HG03095 (cell line): ENCODE data around the gene TCF12.
"Not testable (repeated sequence)": the region's sequence is repeated elsewhere in the genome, so short reads cannot be mapped to it uniquely, and the experiment has no call there.

Experiments used
- ATAC-seq: cut with Tn5 transposase; IDR thresholded peaks from one replicate; pipeline ENCODE4 v1.9.1; 2021; ENCODE audit warnings: moderate library complexity; ENCODE audit not compliant: unreplicated experiment

Gene TCF12

DNA sequence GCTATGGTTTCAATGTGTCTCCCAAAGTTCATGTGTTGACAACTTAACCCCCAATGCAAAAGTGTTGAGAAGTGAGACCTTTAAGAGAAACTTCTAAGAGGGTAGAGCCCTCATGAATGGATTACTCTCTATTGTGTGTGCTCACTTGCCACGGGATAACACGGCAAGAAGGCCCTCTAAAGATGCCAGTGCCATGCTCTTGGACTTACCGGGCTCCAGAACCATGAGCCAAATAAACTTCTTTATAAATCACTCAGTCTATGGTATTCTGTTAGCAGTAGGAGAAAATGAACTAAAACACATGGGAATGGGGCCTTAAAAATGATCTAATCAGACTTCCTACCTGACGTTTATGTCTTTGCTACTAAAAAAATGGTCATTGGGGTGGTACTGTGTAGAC is 2.6 kb upstream of the TCF12 start:
- ATAC-seq: no peak

GRCh38 chr15:56916825-56917477 is 1.5 kb upstream of the TCF12 start:
- ATAC-seq: no peak

DNA sequence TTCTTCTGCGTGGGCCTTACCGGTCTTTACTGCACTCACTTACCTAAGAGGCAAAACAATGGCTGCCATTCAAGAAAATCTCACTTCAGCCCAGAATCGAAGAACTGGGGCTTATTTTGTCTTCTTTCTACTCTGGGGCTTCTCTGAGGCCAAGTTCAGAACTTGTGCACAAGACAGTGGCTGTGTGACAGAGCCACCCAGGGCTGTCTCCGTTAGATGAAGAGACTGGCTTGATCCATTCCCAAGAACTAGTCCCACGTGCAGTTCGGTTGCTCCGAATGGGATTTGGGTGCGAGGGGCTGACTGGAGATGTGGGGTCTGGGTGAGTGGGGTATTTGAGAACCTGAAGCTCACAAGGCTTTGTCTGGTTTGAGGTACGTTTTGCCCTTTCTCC is 795 bp upstream of the TCF12 start:
- no peak for ATAC-seq

GRCh38 chr15:56919031-56919608 is 676 bp downstream of the TCF12 start:
- peak; percentile 33 for ATAC-seq

DNA sequence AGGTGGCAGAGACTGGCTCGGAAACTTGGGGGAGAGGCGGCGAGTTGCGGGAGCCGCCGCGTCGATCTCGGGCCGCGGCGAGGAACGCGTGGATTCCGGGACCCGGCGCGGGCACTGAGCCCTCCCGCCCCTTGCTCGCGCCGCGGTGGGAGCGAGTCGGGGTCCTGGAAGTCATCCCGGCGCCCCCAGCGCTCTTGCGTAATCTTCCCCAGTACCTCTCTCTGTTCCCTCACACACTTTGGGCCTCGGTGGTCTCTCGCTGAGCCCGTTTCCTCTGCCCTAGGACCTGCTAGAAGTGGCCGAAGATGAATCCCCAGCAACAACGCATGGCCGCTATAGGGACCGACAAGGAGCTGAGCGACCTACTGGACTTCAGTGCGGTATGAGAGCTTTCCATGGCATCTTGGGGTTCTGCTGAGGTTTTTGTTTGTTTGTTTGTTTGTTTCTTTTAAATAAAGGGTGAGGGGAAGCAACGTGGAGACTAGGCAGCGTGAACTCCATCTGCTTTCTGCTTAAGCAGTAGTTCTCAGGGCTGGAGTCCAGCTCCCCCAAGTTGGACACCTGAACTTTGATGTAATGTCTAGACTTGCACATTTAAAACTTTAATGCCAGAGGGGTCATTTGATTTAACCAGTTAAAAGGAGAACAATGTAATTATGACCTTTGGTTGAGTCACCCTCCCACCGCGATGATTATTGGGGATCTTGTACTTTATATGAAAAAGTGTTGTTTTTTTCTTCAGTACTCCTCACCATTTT is 1.3 kb downstream of the TCF12 start:
- ATAC-seq: peak; percentile 29

- ATAC-seq: no peak
Observed at GRCh38 chr15:56920367-56920627, 1.9 kb downstream of the TCF12 start.

DNA sequence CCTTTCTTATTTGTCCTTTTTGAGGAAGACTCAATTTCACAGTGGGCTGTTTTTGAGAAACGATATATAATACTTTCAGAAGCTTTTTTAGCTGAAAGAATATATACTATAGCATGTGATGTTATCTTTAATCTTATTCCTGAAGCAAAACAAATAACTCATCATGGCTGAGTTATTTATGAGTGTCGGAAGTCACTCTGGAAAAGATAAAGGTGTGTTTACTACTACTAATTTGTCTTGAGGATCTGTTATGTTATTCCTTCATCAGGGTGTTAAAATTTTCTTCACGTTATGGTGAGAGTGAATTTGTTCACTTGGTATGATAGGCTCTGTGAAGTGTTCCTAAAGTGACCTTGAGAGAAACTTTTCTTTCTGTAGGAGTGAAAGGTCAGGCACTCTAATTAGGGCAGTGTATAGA is 4.7 kb downstream of the TCF12 start:
- ATAC-seq: no peak

- ATAC-seq: no peak
Observed at GRCh38 chr15:56927816-56928215, 9.4 kb downstream of the TCF12 start.

GRCh38 chr15:56929399-56929798 is 11.0 kb downstream of the TCF12 start:
- no peak for ATAC-seq

GRCh38 chr15:56929933-56930332 is 11.5 kb downstream of the TCF12 start:
- no peak for ATAC-seq

GRCh38 chr15:56930669-56931313 is 12.3 kb downstream of the TCF12 start:
- no peak for ATAC-seq

GRCh38 chr15:56931639-56932508 is 13.4 kb downstream of the TCF12 start:
- no peak for ATAC-seq

DNA sequence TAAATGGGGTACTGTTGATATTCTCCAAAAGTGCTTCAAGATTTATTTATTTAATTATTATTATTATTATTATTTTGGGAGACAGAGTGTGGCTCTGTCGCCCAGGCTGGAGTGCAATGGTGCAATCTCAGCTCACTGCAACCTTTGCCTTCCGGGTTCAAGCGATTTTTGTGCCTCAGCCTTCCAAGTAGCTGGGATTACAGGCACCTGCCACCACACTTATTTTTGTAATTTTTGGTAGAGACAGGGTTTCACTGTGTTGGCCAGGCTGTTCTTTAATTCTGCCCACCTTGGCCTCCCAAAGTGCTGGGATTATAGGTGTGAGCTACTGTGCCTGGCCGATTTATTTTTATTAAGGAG is 14.0 kb downstream of the TCF12 start:
- ATAC-seq: not testable (repeated sequence)

- ATAC-seq: no peak
Observed at GRCh38 chr15:56933410-56933809, 15.0 kb downstream of the TCF12 start.

DNA sequence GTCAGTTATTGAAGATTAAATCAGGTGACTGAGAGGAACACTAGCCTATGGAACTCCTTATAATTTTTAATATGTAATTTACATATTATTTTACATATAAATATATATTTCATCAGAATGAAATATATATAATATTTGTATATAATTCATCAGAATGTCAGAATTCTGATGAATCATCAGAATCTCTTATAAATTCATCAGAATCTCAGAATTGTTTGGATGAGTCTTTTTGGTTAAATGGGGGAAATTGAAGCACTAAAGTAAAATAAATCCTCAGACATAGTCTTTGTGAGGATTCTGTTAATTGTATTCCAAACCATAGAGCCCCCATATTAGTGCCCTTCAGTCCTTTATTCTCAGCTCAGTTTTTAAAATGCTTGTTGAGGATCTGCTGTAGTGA is 15.4 kb downstream of the TCF12 start:
- no peak for ATAC-seq

- ATAC-seq: no peak
Observed at GRCh38 chr15:56934269-56934668, 15.8 kb downstream of the TCF12 start.

DNA sequence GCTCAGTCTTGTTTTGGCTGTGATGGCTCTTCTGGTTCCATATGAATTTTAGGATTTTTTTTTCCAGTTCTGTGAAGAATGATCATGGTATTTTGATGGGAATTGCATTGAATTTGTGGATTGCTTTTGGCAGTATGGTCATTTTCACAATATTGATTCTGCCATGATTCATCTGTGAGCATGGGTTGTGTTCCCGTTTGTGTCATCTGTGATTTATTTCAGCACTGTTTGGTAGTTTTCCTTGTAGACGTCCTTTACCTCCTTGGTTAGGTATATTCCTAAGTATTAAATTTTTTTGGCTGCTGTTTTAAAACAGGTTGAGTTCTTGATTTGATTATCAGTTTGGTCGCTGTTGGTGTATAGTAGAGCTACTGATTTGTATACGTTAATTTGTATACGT is 18.5 kb downstream of the TCF12 start:
- no peak for ATAC-seq

DNA sequence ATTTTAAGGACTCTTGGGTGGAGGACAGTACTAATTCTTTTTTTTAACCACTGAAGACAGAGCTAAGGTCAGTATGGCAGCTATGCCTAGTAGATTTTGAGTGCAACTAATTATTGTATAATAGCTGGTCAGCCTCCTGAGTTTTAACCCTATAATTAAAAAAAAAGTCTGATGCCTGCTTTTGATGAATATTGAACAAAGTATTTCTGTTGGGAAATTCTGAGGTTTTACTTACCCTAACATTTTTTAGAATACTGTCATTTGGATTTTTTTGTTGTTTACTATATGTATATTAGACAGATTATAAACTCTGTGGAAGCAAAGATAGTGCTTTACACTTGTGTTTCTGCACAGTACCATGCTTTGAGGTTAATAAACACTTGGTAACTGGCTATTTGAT is 20.8 kb downstream of the TCF12 start:
- no peak for ATAC-seq

DNA sequence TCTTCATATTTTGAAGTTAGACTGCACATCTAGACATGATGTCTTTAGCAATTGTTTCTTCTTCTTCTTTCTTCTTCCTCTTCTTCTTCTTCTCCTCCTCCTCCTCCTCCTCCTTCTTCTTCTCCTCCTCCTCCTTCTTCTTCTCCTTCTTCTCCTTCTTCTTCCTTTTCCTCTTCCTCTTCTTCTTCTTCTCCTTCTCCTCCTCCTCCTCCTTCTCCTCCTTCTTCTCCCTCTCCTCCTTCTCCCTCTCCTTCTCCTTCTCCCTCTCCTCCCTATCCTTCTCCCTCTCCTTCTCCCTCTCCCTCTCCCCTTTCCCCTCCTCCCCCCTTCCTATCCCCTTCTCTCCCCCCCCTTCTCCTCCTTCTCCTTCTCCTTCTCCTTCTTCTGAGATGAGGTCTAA is 21.9 kb downstream of the TCF12 start:
- no peak for ATAC-seq

DNA sequence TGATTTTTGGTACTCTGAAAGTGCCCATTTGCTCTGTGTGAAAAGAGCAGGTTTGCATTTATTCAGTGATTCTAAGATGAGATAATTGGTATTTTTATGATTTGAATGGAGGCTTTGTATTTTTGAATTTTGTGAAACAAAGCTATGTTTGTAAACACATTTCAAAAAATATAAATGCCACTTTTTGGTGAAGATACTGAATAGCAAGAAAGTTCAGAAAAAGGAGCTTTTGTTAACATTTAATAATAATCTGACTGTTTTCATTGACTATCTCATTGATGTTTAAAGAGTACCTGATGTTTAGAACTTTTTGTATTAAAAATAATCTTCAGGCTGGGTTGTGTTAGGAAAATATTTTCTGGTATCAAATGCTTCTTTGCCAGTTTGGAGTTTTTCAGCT is 23.7 kb downstream of the TCF12 start:
- ATAC-seq: no peak

DNA sequence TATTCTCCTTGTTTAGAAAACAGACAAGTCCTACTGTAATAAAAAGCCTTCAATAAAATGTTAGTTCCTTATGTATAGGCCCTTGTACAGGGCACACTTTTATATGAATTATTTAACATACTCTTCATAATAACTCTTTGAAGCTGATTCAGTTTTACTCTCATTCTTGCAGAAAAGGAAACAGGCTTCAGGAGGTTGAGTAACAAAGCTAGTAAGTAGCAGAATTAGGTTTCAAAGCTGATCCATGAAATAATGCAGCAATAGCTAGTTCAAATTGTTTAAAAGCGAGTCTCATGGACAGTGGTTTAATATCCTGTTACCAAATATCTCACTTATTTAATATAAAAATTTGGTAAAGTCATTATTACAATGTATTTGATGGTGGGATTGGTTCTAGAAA is 25.0 kb downstream of the TCF12 start:
- no peak for ATAC-seq
